Stimulated activated CD4-positive, alpha-beta T cell treated with anti-CD3 and anti-CD28 coated beads, Interleukin-1b, Interleukin-23, amount 100 ng/mL, for 1 hour (primary cell): ENCODE results near the gene HERC2.

Experiments used
- DNase-seq, 2 donors: peaks; one replicate each; pipeline ENCODE4 v3.0.0-alpha.2; 2020; ENCODE audit warnings: low read depth in 2 of 2

HERC2 gene

GRCh38 chr15:28096670-28097431, 225.1 kb downstream of the HERC2 start:
- no peak for DNase-seq

GRCh38 chr15:28096411-28096669, 225.6 kb downstream of the HERC2 start:
- no peak for DNase-seq

GRCh38 chr15:28094732-28095521, 227.1 kb downstream of the HERC2 start:
- no peak for DNase-seq

GRCh38 chr15:28093752-28094535, 228.0 kb downstream of the HERC2 start:
- DNase-seq = no peak

- DNase-seq = no peak
These were observed 230.7 kb downstream of the HERC2 start for GRCh38 chr15:28091313-28091712.

- DNase-seq = no peak
These were observed 235.7 kb downstream of the HERC2 start for GRCh38 chr15:28086175-28086703.

- no peak for DNase-seq
These were observed 236.3 kb downstream of the HERC2 start for GRCh38 chr15:28085489-28086174.

- DNase-seq = no peak
These were observed 237.4 kb downstream of the HERC2 start for GRCh38 chr15:28084547-28084946.

- no peak for DNase-seq
These were observed 238.9 kb downstream of the HERC2 start for GRCh38 chr15:28082891-28083684.

GRCh38 chr15:28081594-28081993, 240.4 kb downstream of the HERC2 start:
- no peak for DNase-seq

- no peak for DNase-seq
These were observed 241.6 kb downstream of the HERC2 start for GRCh38 chr15:28080386-28080785.

- no peak for DNase-seq
These were observed 242.5 kb downstream of the HERC2 start for GRCh38 chr15:28079313-28079969.

- DNase-seq = no peak
These were observed 243.7 kb downstream of the HERC2 start for GRCh38 chr15:28078191-28078719.

GRCh38 chr15:28075573-28075972, 246.4 kb downstream of the HERC2 start:
- DNase-seq = no peak

GRCh38 chr15:28068930-28069329, 253.0 kb downstream of the HERC2 start:
- no peak for DNase-seq

- DNase-seq = no peak
These were observed 255.7 kb downstream of the HERC2 start for GRCh38 chr15:28066231-28066630.
